Natural killer cell (primary cell): ENCODE data around the gene TSFM. TPM values are rescaled to one million over a fixed set of nuclear protein-coding genes. Genes with fewer than 3 reads are reported as not detected.
A peak's percentile ranks its signal among the peaks of the same experiment; 100 is the strongest.

ENCODE experiments used
- ATAC-seq, 3 donors: fragments of 150-1000 bp in 2 of 3; fragments of 200-7000 bp in 1 of 3; cut with Tn5 transposase; 1 replicate in 1 of 3; 2 replicates in 2 of 3; pipeline ENCODE4 v1.10.0; 2021; ENCODE audit warnings: mild to moderate bottlenecking in 2 of 3, moderate library complexity in 2 of 3
- DNase-seq, 2 donors: peaks; one replicate each; pipeline versions ENCODE4 v3.0.0 to v3.0.0-alpha.2; 2013 to 2021; ENCODE audit warnings: mixed read lengths in 1 of 2
- H3K27ac ChIP-seq: one replicate; pipeline ENCODE4 v1.5.1; 2013; ENCODE audit warnings: mild to moderate bottlenecking, low read length
- H3K27me3 ChIP-seq: one replicate; pipeline ENCODE4 v1.6.1; 2013; ENCODE audit warnings: low read length; ENCODE audit not compliant: control insufficient read depth, insufficient read depth
- H3K36me3 ChIP-seq: one replicate; pipeline ENCODE4 v1.6.1; 2013; ENCODE audit warnings: low read length; ENCODE audit not compliant: control insufficient read depth, insufficient read depth
- H3K4me1 ChIP-seq: one replicate; pipeline ENCODE4 v1.6.1; 2013; ENCODE audit warnings: low read length; ENCODE audit not compliant: control insufficient read depth, insufficient read depth
- H3K4me3 ChIP-seq: one replicate; pipeline ENCODE4 v1.5.1; 2013; ENCODE audit warnings: low read length
- H3K9me3 ChIP-seq: one replicate; pipeline ENCODE4 v1.6.1; 2013; ENCODE audit warnings: low read length; ENCODE audit not compliant: control insufficient read depth, insufficient read depth
- H3K27ac Mint-ChIP-seq, 2 donors: one replicate each; pipeline ENCODE4 v1.8.0; 2022; ENCODE audit warnings: mild to moderate bottlenecking in 2 of 2, mixed read lengths in 2 of 2, moderate library complexity in 1 of 2
- H3K27me3 Mint-ChIP-seq, 2 donors: one replicate each; pipeline ENCODE4 v1.8.0; 2022; ENCODE audit warnings: low read depth in 2 of 2, mixed read lengths in 2 of 2
- H3K36me3 Mint-ChIP-seq: one replicate; pipeline ENCODE4 v1.8.0; 2022; ENCODE audit warnings: mixed read lengths
- H3K4me1 Mint-ChIP-seq, 2 donors: one replicate each; pipeline ENCODE4 v1.8.0; 2022; ENCODE audit warnings: mixed read lengths in 2 of 2
- H3K4me3 Mint-ChIP-seq: one replicate; pipeline ENCODE4 v1.8.0; 2022; ENCODE audit warnings: mild to moderate bottlenecking, moderate library complexity, mixed read lengths
- H3K9me3 Mint-ChIP-seq, 2 donors: one replicate each; pipeline ENCODE4 v1.8.0; 2022; ENCODE audit warnings: mixed read lengths in 2 of 2
- WGBS: methylation state at CpG from one replicate; pipeline ENCODE4 v1.1.7; 2013; ENCODE audit warnings: missing lambda C conversion rate; ENCODE audit not compliant: insufficient coverage; 5-methylcytosine and 5-hydroxymethylcytosine counted together
- intact Hi-C: fragments of 100-400 bp; cut with micrococcal nuclease; formaldehyde crosslinking; loops from one replicate; pipeline ENCODE4 v1.14.2; 2022
- total RNA-seq, 4 donors: library from RNA; stranded (reverse); fragments of 120-200 nt in 1 of 4; gene quantifications; one replicate each; pipeline versions ENCODE4 v1.2.3 to v1.2.4, GENCODE V29; 2013 to 2022
- TF ChIP-seq, protein P1 (sequence below): fragments of 200-600 bp; IDR thresholded peaks from one replicate; pipeline ENCODE4 v1.8.0; 2022; ENCODE audit warnings: antibody characterized with exemption

The TSFM gene
- total RNA-seq: 10 to 100 TPM; 17.6 to 19.7 (median 17.7) TPM
- total RNA-seq (2013): 23.9 TPM

DNA sequence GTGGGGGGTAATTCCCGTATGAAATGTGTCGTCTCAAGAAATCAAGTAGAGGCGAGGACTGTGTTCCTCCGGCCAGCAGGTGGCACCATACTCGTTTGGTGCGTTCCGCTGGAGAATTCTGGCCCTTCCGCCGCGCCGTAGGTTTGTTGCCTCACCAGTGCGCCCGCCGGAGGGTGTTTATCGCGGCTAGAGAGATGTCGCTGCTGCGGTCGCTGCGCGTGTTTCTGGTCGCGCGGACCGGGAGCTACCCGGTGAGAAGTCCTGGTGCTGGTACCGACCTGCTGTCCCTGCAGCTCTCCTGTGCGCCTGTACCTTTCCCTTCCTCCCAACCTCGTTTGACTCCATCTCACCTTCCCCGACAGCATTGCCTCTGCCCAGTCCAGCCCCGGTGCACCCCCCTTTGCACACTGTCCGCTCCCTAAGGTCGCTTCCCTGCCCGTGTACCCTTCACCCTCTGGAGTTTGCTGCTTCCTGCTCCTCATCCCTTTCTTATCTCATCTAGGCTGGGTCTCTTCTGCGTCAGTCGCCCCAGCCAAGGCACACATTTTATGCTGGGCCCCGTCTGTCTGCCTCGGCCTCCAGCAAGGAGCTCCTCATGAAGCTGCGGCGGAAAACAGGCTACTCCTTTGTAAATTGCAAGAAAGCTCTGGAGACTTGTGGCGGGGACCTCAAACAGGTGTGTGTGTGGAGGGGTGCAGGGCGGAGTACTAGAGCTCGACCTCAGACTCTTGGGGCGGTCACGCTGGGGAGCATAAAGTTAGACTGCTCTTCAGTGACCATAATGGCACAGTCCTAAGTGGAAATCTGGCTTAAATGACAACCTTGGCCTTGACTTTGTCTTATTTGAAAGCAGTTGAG, at the start of gene TSFM:
Gene TSFM (plus strand): TSS at position 180 of the 858 bp plus-strand sequence. CDS start 15 bp downstream, at position 195.
- Mint-ChIP-seq H3K27me3 (no peaks in the 10 kb centered on the region), H3K27ac (peak within 1 kb of the TSS; percentile 90 to 97), H3K4me1 (peaks cover 33 to 34% of the 10 kb centered on the region in 2 donors), H3K4me3 (peak within 1 kb of the TSS; percentile 99), H3K9me3 (no peaks in the 10 kb centered on the region), H3K36me3 (peaks cover 11% of the 10 kb centered on the region)
- peak; percentile 98 to 99 for DNase-seq
- Histone ChIP-seq H3K36me3 (peaks cover 26% of the 10 kb centered on the region), H3K9me3 (no peaks in the 10 kb centered on the region), H3K27me3 (no peaks in the 10 kb centered on the region), H3K4me1 (peaks cover 36% of the 10 kb centered on the region), H3K27ac (peak within 1 kb of the TSS; percentile 57), H3K4me3 (peak within 1 kb of the TSS; percentile 86)
- TF ChIP-seq, protein P1, sequence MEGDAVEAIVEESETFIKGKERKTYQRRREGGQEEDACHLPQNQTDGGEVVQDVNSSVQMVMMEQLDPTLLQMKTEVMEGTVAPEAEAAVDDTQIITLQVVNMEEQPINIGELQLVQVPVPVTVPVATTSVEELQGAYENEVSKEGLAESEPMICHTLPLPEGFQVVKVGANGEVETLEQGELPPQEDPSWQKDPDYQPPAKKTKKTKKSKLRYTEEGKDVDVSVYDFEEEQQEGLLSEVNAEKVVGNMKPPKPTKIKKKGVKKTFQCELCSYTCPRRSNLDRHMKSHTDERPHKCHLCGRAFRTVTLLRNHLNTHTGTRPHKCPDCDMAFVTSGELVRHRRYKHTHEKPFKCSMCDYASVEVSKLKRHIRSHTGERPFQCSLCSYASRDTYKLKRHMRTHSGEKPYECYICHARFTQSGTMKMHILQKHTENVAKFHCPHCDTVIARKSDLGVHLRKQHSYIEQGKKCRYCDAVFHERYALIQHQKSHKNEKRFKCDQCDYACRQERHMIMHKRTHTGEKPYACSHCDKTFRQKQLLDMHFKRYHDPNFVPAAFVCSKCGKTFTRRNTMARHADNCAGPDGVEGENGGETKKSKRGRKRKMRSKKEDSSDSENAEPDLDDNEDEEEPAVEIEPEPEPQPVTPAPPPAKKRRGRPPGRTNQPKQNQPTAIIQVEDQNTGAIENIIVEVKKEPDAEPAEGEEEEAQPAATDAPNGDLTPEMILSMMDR: peak; percentile 93
- ATAC-seq: peak; percentile 94 to 97 (median 97)
- WGBS: 1% methylated on average over 45 of the region's 45 CpGs
- intact Hi-C loops: loop anchor here (1.0 to 5.0 kb wide), 4 partner anchors 27 to 122 kb away; partner anchors contain the start of genes CDK4 and CTDSP2

DNA sequence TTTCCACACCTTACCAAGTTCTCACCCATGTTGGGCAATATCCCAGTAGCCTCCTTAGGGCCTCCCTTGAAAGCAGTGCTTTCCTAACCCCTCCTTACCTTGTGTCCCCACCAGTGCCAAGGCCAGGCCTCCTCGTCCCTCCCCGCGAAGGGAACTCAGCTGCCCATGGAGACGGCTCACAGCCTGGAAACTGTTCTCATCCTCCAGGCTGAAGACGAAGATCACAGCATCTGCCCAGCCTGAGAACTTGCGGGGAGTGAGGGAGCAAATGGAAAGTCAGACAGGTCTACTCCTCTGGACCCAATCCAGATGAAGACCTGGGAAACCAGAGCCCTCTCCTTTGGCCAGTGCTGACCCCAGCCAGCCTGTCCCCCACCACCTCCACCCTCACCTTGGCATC, 48.7 kb upstream of the TSFM start:
- peaks cover 7% of the 10 kb centered on the region for H3K36me3 Mint-ChIP-seq
- H3K27me3 Mint-ChIP-seq: no peaks in the 10 kb centered on the region

DNA sequence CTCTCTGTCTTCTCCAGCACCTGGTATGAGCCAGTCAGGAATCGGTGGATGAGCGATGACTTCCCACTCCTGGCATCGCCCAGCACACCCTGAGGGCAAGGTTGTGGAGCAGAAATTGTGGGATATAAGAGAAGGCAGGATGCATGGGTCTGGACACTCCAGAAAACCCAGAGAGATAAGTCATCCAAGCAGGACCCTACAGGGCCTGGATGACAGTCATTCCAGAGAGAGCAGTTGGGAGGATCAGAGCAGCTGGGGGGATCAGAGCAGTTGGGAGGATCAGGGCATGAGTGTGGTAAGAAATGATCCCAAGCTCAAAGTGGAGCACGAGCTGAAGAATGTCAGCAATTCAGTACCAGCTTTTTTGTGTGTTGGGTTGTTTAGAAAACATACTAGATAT, 48.0 kb upstream of the TSFM start:
- Histone ChIP-seq H3K27ac (no peak overlapping the region), H3K9me3 (no peaks in the 10 kb centered on the region), H3K27me3 (no peaks in the 10 kb centered on the region), H3K4me1 (peaks cover 8% of the 10 kb centered on the region), H3K4me3 (no peak overlapping the region), H3K36me3 (peaks cover 75% of the 10 kb centered on the region)
- Mint-ChIP-seq H3K4me3 (no peak overlapping the region), H3K27ac (peak overlapping the region; percentile 49 to 50), H3K9me3 (no peaks in the 10 kb centered on the region), H3K4me1 (peaks cover 26 to 36% of the 10 kb centered on the region in 2 donors), H3K36me3 (peaks cover 7% of the 10 kb centered on the region), H3K27me3 (no peaks in the 10 kb centered on the region)
- ATAC-seq (no peak), DNase-seq (no peak)
- TF ChIP-seq, protein P1: no peak
- 94% methylated on average over 4 of the region's 4 CpGs for WGBS
- intact Hi-C loops: no loop called here

More for the DNA sequence above, 48.7 kb upstream of the TSFM start:
- Mint-ChIP-seq H3K4me3 (no peak overlapping the region), H3K9me3 (no peaks in the 10 kb centered on the region), H3K4me1 (peaks cover 19 to 29% of the 10 kb centered on the region in 2 donors), H3K27ac (peak overlapping the region in 1 of 2 donors; percentile 50)
- no peak overlapping the region for H3K4me3 ChIP-seq
- WGBS: 94% methylated on average over 6 of the region's 6 CpGs
- DNase-seq: no peak
- no peaks in the 10 kb centered on the region for H3K9me3 ChIP-seq
- no peaks in the 10 kb centered on the region for H3K27me3 ChIP-seq
- ATAC-seq: no peak
- peaks cover 1% of the 10 kb centered on the region for H3K4me1 ChIP-seq
- TF ChIP-seq, protein P1: no peak
- intact Hi-C loops: no loop called here
- peaks cover 74% of the 10 kb centered on the region for H3K36me3 ChIP-seq
- H3K27ac ChIP-seq: no peak overlapping the region
